ENCODE results near the gene LBX1.

The LBX1 gene

GRCh38 chr10:101229266-101230182 lies at the start of gene LBX1:
TSS of gene LBX1 (minus strand) at chr10:101229463. CDS start at chr10:101228815, 648 bp downstream.
- peak; percentile 73 for TF ChIP-seq ZBTB7A (IDR thresholded peaks at IDR 0.05; ENCODE audit: low read depth)
- TF ChIP-seq USF1 (IDR thresholded peaks at IDR 0.05), result no peak
- no peak for TF ChIP-seq EP300 (IDR thresholded peaks at IDR 0.05; ENCODE audit: borderline replicate concordance)
- no peak for TF ChIP-seq REST (IDR thresholded peaks at IDR 0.05; ENCODE audit: low read depth)
- TF ChIP-seq CEBPB (IDR thresholded peaks at IDR 0.05), result no peak
- no peak for TF ChIP-seq YY1 (IDR thresholded peaks at IDR 0.05; ENCODE audit: low read depth)
- no peak for TF ChIP-seq MAX (IDR thresholded peaks at IDR 0.05)
- TF ChIP-seq TEAD4 (IDR thresholded peaks at IDR 0.05), result no peak
- no peak for TF ChIP-seq EGR1 (IDR thresholded peaks at IDR 0.05)

GRCh38 chr10:101273741-101274140 lies 44.5 kb upstream of the LBX1 start:
- TF ChIP-seq RAD21 (IDR thresholded peaks at IDR 0.05; ENCODE audit: low read depth) (no peak), MAX (IDR thresholded peaks at IDR 0.05) (no peak), EP300 (IDR thresholded peaks at IDR 0.05; ENCODE audit: borderline replicate concordance) (no peak), CREB1 (IDR thresholded peaks at IDR 0.05; ENCODE audit: low read depth) (no peak), REST (IDR thresholded peaks at IDR 0.05; ENCODE audit: low read depth) (no peak), NFIC (IDR thresholded peaks at IDR 0.05) (no peak), USF1 (IDR thresholded peaks at IDR 0.05) (no peak), EGR1 (IDR thresholded peaks at IDR 0.05) (no peak), TAF1 (IDR thresholded peaks at IDR 0.05; ENCODE audit: low read depth) (no peak), FOXM1 (IDR thresholded peaks at IDR 0.05; ENCODE audit: borderline replicate concordance, low read depth) (no peak)

- TF ChIP-seq YY1 (IDR thresholded peaks at IDR 0.05; ENCODE audit: low read depth) (no peak), FOXM1 (IDR thresholded peaks at IDR 0.05; ENCODE audit: borderline replicate concordance, low read depth) (no peak), NFIC (IDR thresholded peaks at IDR 0.05) (no peak), TEAD4 (IDR thresholded peaks at IDR 0.05) (no peak), ZBTB7A (IDR thresholded peaks at IDR 0.05; ENCODE audit: low read depth) (no peak)
These were observed 44.1 kb upstream of the LBX1 start for GRCh38 chr10:101273330-101273729.

- no peak for TF ChIP-seq MAX (IDR thresholded peaks at IDR 0.05)
- TF ChIP-seq YY1 (IDR thresholded peaks at IDR 0.05; ENCODE audit: low read depth), result peak; percentile 85
- no peak for TF ChIP-seq FOXM1 (IDR thresholded peaks at IDR 0.05; ENCODE audit: borderline replicate concordance, low read depth)
- no peak for TF ChIP-seq REST (IDR thresholded peaks at IDR 0.05; ENCODE audit: low read depth)
- TF ChIP-seq RAD21 (IDR thresholded peaks at IDR 0.05; ENCODE audit: low read depth), result peak; percentile 67
- TF ChIP-seq TAF1 (IDR thresholded peaks at IDR 0.05; ENCODE audit: low read depth), result no peak
- TF ChIP-seq ZBTB7A (IDR thresholded peaks at IDR 0.05; ENCODE audit: low read depth), result no peak
These were observed 43.1 kb upstream of the LBX1 start for GRCh38 chr10:101272229-101272868.
